ENCODE measurements around the gene DCBLD1.
"Not testable (repeated sequence)": the region's sequence is repeated elsewhere in the genome, so short reads cannot be mapped to it uniquely, and the experiment has no call there.

Gene DCBLD1

GRCh38 chr6:117482240-117483003, at the start of gene DCBLD1:
DCBLD1 (plus strand) TSS chr6:117482674; CDS start chr6:117482782, 108 bp downstream.
- DNase-seq (ENCODE audit: low read depth in 1 of 2, low spot score in 1 of 2): peak; percentile 19 to 20

DNA sequence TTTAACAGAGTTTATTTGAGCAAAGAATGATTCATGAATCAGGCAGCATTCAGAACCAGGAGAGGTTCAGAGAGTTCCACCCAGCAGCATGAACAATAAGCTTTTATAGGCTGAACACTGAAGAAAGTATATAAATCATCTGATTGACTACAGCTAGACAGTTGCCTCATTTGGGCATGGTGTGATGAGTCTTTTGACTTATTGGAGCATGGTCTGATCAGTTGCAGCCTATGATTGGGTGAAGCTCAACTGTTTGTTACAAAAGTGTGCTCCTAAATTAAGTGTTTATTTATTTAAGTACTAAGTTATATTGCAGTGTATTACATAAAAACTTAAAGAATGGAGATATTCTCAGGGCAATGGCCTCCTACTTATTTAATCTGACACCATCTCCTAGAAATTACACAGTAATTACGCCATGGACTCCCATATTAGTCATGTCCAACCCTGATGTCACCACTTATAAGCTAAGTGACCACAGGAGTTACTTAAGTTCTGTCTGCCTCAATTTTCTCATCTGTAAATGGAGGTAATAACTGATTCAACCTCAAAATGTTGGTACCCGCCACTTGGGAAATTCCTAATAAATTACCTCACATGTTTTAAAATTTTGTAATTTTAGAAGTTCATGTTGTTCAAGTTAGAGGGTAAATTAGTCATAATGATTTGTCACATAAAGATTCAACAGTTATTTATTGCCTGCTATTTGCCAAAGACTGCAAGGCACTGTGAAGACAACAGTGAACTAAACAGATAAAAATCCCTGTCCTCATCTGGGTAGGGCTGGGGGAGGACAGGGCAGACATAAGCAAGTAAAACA, 41.6 kb upstream of the DCBLD1 start:
- DNase-seq (ENCODE audit: low read depth in 1 of 2, low spot score in 1 of 2): no peak

DNA sequence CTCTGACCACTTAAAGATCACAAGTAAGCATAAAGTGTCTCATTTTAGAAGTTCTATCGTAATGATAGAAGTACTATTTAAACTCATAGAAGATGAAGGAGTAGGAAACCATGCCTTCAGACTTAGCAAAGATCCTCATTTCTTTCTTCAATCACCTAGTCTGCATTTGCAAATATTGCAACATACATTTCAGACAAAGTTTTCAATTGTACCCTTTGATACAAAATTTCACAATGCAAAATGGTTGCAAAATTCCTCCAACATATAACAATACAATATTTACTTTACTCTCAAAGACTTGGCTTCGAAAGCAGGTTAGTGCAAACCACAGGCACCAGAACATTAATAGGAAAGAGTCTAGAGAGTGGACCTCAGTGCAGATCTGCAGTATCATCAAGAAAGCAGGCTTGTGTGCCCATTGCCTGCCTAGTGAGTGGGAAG, 40.6 kb upstream of the DCBLD1 start:
- DNase-seq (ENCODE audit: low read depth in 1 of 2, low spot score in 1 of 2): no peak

DNA sequence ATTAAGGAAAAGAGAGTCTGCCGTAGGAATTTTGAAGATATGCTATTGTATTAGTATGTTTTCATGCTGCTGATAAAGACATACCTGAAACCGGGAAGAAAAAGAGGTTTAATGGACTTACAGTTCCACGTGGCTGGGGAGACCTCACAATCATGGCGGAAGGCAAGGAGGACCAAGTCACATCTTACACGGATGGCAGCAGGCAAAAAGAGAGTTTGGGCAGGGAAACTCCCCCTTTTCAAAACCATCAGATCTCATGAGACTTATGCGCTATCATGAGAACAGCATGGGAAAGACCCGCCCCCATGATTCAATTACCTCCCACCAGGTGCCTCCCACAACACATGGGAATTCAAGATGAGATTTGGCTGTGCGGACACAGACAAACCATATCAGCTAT, 40.2 kb upstream of the DCBLD1 start:
- not testable (repeated sequence) for DNase-seq (ENCODE audit: low read depth in 1 of 2, low spot score in 1 of 2)

- DNase-seq (ENCODE audit: low read depth in 1 of 2, low spot score in 1 of 2): no peak
Measured at GRCh38 chr6:117444600-117444999, 37.9 kb upstream of the DCBLD1 start.

GRCh38 chr6:117446861-117447260, 35.6 kb upstream of the DCBLD1 start:
- DNase-seq (ENCODE audit: low read depth in 1 of 2, low spot score in 1 of 2): no peak

DNA sequence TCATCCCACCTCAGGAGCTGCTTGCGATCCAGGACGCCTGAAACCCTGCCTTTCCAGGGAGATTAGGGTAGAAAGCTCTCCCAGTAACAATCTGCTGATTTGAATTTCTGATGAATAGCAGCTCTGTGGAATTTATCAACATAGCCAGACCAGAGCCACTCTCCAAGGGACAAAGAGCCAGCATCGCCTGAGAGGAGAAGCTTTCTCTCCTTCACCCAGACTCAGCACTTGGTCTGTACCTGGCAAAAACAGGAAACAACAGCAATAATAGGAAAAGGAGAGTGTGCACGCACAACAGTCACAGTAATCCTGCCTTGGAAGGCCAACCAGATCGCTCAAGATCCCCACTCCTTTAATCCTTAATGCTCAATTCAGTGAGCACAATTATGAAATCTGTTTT, 34.5 kb upstream of the DCBLD1 start:
- no peak for DNase-seq (ENCODE audit: low read depth in 1 of 2, low spot score in 1 of 2)

- DNase-seq (ENCODE audit: low read depth in 1 of 2, low spot score in 1 of 2): no peak
Measured at GRCh38 chr6:117448732-117449485, 33.6 kb upstream of the DCBLD1 start.

DNA sequence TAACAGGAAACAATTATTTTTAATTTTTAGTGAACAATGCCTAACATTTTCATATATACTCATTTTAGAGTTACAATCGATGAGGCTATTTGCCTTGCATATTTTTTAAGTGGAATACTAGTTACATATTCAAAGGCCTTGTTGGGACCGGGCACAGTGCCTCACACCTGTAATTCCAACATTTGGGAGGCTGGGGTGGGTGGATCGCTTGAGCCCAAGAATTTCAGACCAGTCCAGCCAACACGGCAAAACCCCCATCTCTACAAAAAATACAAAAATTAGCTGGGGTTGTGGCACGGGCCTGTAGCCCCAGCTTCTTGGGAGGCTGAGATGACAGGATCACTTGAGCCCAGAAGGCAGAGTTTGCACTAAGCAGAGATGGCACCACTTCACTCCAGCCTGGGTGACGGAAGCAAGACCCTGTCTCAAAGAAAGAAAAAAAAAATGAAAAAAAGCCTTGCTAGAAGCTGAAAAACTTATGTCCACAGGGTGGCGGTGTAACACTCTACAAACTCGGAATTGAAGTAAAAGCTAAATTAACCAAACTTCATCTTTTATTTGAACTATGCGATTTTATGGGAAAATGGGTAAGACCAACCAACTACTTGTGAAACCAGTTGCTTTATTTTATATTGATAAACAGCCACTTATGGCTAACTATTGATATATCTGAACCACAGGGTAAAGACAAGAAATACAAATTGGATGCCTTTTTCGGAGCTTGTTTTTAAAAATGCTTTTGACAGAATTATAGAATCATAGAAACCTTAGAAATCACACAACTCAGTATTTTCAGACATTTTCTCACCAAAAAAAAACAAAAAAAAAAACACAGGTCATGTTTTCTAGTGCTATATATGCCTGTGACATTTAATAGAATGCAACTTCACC, 32.7 kb upstream of the DCBLD1 start:
- peak; percentile 7 to 41 for DNase-seq (ENCODE audit: low read depth in 1 of 2, low spot score in 1 of 2)

DNA sequence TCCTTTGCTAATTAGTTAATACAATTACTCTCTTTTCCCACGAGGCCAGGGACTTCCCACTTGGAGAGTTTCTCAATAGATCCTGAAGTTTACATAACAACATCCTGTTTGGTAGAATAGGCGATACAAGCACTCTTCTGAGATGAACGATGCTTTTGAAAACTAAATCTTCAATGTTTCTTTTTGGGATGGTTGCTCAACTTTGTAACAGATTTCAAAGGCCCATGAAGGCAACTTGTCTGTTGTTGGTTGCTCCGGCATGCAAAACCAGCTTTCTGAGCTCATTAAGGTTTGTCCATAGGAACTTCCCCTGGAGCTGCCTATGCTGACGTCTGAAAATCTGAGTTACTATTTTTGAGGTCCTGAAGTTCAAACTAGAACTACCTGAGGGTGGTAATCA, 30.8 kb upstream of the DCBLD1 start:
- no peak for DNase-seq (ENCODE audit: low read depth in 1 of 2, low spot score in 1 of 2)

DNA sequence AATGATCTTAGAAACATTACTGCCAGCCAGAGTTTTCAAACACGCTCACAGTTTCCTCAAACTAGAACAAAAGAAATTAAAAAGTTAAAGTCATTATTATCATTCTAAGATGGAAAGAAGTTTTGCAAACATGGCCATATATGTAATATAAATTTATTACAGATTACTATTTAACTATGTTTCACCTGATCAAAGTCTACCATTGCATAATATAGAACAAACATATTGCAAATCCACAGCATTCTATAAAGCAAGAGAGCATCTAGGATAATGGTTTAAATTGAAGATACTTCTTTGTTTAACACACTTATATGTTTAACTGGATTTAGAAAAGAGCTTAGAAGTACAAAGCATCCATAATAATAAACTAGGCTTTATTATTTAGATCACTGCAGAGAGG, 26.2 kb upstream of the DCBLD1 start:
- DNase-seq (ENCODE audit: low read depth in 1 of 2, low spot score in 1 of 2): no peak

GRCh38 chr6:117456998-117457397, 25.5 kb upstream of the DCBLD1 start:
- no peak for DNase-seq (ENCODE audit: low read depth in 1 of 2, low spot score in 1 of 2)

- DNase-seq (ENCODE audit: low read depth in 1 of 2, low spot score in 1 of 2): no peak
Measured at GRCh38 chr6:117459204-117459944, 23.1 kb upstream of the DCBLD1 start.

DNA sequence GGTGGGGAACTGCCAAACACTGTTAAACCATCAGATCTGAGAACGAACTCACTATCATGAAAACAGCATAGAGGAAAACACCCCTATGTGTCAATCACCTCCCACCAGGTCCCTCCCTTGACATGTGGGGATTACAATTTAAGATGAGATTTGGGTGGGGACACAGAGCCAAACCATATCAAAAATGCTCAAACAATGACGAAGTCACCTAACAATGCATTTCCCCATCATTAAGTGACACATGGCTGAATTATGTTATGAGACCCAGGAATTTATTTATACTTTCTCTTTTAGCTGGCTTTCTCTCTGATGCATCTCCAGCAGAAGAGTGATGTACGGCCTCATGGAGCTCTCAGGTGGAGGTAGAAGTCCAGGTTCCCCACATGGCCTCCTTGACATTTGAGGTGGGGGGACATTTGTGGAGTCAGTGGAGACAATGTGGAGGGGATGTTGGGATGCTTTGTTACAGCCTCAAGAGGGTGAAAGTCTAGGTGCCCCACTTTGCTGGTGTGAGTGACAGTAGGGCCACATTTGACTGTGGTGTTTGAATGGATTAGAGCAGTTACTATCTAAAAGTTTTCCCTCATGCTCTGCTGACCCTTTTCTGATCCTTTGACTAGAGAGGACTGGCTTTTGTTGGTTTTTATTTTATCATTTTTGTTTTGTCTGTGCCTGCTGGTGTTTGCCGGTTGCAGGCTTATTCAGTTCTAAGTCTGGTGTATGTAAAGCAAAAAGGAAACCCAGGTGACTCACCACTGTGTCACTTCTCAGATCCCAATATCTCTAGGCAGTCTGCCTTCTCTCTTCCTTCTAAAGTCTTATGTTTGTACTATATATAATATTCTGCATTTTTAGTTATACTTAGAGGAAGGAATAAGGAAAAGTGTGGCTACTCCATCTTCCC, 18.5 kb upstream of the DCBLD1 start:
- DNase-seq (ENCODE audit: low read depth in 1 of 2, low spot score in 1 of 2): no peak

DNA sequence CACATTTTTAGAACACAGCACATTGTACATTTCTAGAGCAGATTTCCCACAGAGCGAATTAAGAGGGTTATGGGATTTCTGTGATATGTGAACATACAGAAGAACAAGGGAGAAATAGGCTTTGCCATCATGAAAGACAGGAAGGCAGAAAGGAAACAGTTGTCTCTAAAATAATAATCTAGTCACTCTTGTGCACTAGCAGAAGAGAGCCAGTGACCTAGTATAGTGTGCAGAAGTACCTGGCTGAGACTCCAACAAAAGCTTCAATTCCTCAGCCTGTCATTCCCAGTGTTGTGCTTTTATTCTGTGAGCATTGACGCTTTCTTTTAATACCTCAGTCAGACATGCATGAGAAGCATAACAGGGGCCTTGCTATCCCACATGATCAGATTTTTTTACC, 17.8 kb upstream of the DCBLD1 start:
- DNase-seq (ENCODE audit: low read depth in 1 of 2, low spot score in 1 of 2): no peak

DNA sequence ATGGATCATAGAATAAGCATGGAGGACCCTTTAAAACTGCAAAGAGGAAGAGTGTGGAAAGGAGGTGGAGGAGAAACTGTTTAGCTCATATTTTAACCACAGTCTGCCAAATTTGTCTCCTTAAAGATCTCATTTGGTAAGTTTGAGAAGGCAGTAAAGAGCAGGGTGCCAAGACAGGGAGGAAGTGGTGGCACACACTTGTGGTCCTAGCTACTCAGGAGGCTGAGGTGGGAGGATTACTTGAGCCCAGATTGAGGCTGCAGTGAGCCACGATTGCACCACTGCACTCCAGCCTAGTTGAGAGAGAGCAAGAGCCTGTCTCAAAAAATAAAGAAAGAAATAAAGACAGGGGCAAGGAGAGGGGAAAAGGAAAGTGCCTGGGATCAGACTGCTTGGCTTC, 16.8 kb upstream of the DCBLD1 start:
- no peak for DNase-seq (ENCODE audit: low read depth in 1 of 2, low spot score in 1 of 2)

- DNase-seq (ENCODE audit: low read depth in 1 of 2, low spot score in 1 of 2): no peak
Measured at GRCh38 chr6:117467876-117468275, 14.6 kb upstream of the DCBLD1 start.

- DNase-seq (ENCODE audit: low read depth in 1 of 2, low spot score in 1 of 2): not testable (repeated sequence)
Measured at GRCh38 chr6:117468527-117468926, 13.9 kb upstream of the DCBLD1 start.

- no peak for DNase-seq (ENCODE audit: low read depth in 1 of 2, low spot score in 1 of 2)
Measured at GRCh38 chr6:117469356-117469755, 13.1 kb upstream of the DCBLD1 start.

All from activated CD4-positive, alpha-beta T cell treated with anti-CD3 and anti-CD28 coated beads, Interleukin-2, amount 50 U/mL, for 24 hours (primary cell).